Measurements from ENCODE around the gene DAB2. TPM values are rescaled to one million over a fixed set of nuclear protein-coding genes. Genes with fewer than 3 reads are reported as not detected.

DAB2 gene
- total RNA-seq, 4 donors from 2014 or later, result 7.2 to 18.5 (median 16.3) TPM

GRCh38 chr5:39459071-39459470, 34.3 kb upstream of the DAB2 start:
- DNase-seq, result no peak
- intact Hi-C loops (cut with DNase I; ENCODE audit: low total_unique reads) (no loop called here), in situ Hi-C loops (cut with MboI; ENCODE audit: low sequenced_read_pairs in 4 of 4) (no loop called here)
- Histone ChIP-seq H3K9me3 (no peaks in the 10 kb centered on the region), H3K27me3 (no peaks in the 10 kb centered on the region), H3K27ac (no peak overlapping the region), H3K4me1 (no peaks in the 10 kb centered on the region), H3K36me3 (no peaks in the 10 kb centered on the region), H3K4me3 (no peak overlapping the region)
- no peak for ATAC-seq
- TF ChIP-seq CTCF (IDR thresholded peaks at IDR 0.05 in 4 of 5, conservative IDR thresholded peaks at IDR 0.05 in 1 of 5) (no peak), POLR2A (IDR thresholded peaks at IDR 0.05) (no peak)

GRCh38 chr5:39455645-39456044, 30.9 kb upstream of the DAB2 start:
- TF ChIP-seq CTCF (IDR thresholded peaks at IDR 0.05 in 4 of 5, conservative IDR thresholded peaks at IDR 0.05 in 1 of 5) (no peak), POLR2A (IDR thresholded peaks at IDR 0.05) (no peak)
- no peaks in the 10 kb centered on the region for H3K27me3 ChIP-seq
- no peak overlapping the region for H3K4me3 ChIP-seq
- no peak for ATAC-seq
- H3K9me3 ChIP-seq, result no peaks in the 10 kb centered on the region
- in situ Hi-C loops (cut with MboI; ENCODE audit: low sequenced_read_pairs in 4 of 4), result no loop called here
- H3K27ac ChIP-seq, result no peak overlapping the region
- no peaks in the 10 kb centered on the region for H3K36me3 ChIP-seq
- H3K4me1 ChIP-seq, result no peaks in the 10 kb centered on the region
- DNase-seq, result no peak
- intact Hi-C loops (cut with DNase I; ENCODE audit: low total_unique reads), result no loop called here

- H3K27ac ChIP-seq, result no peak overlapping the region
- H3K9me3 ChIP-seq, result no peaks in the 10 kb centered on the region
- DNase-seq, result no peak
- H3K4me3 ChIP-seq, result no peak overlapping the region
- in situ Hi-C loops (cut with MboI; ENCODE audit: low sequenced_read_pairs in 4 of 4), result no loop called here
- H3K36me3 ChIP-seq, result no peaks in the 10 kb centered on the region
- intact Hi-C loops (cut with DNase I; ENCODE audit: low total_unique reads), result no loop called here
- H3K4me1 ChIP-seq, result no peaks in the 10 kb centered on the region
- H3K27me3 ChIP-seq, result no peaks in the 10 kb centered on the region
- TF ChIP-seq CTCF (IDR thresholded peaks at IDR 0.05 in 4 of 5, conservative IDR thresholded peaks at IDR 0.05 in 1 of 5), result no peak
- TF ChIP-seq POLR2A (IDR thresholded peaks at IDR 0.05), result no peak
- ATAC-seq, result no peak
These were observed 28.8 kb upstream of the DAB2 start for GRCh38 chr5:39453606-39454005.

GRCh38 chr5:39452846-39453245, 28.1 kb upstream of the DAB2 start:
- no peaks in the 10 kb centered on the region for H3K9me3 ChIP-seq
- in situ Hi-C loops (cut with MboI; ENCODE audit: low sequenced_read_pairs in 4 of 4) (no loop called here), intact Hi-C loops (cut with DNase I; ENCODE audit: low total_unique reads) (no loop called here)
- no peaks in the 10 kb centered on the region for H3K36me3 ChIP-seq
- H3K4me1 ChIP-seq, result no peaks in the 10 kb centered on the region
- no peaks in the 10 kb centered on the region for H3K27me3 ChIP-seq
- DNase-seq (no peak), ATAC-seq (no peak)
- no peak overlapping the region for H3K4me3 ChIP-seq
- TF ChIP-seq POLR2A (IDR thresholded peaks at IDR 0.05), result no peak
- TF ChIP-seq CTCF (IDR thresholded peaks at IDR 0.05 in 4 of 5, conservative IDR thresholded peaks at IDR 0.05 in 1 of 5), result no peak
- no peak overlapping the region for H3K27ac ChIP-seq

GRCh38 chr5:39451276-39451941, 26.6 kb upstream of the DAB2 start:
- no peak for TF ChIP-seq CTCF (IDR thresholded peaks at IDR 0.05 in 4 of 5, conservative IDR thresholded peaks at IDR 0.05 in 1 of 5)
- TF ChIP-seq POLR2A (IDR thresholded peaks at IDR 0.05), result no peak
- Histone ChIP-seq H3K36me3 (no peaks in the 10 kb centered on the region), H3K27me3 (no peaks in the 10 kb centered on the region), H3K27ac (no peak overlapping the region), H3K4me3 (no peak overlapping the region), H3K4me1 (no peaks in the 10 kb centered on the region), H3K9me3 (no peaks in the 10 kb centered on the region)
- DNase-seq, result no peak
- in situ Hi-C loops (cut with MboI; ENCODE audit: low sequenced_read_pairs in 4 of 4) (no loop called here), intact Hi-C loops (cut with DNase I; ENCODE audit: low total_unique reads) (no loop called here)
- no peak for ATAC-seq

Data from gastrocnemius medialis (tissue), 4 donors.